ENCODE measurements around the gene DUSP7. TPM values are rescaled to one million over a fixed set of nuclear protein-coding genes. Genes with fewer than 3 reads are reported as not detected.

Gene DUSP7
- total and polyA plus RNA-seq, 10 donors = 5.4 to 68.6 (median 36.2) TPM

DNA sequence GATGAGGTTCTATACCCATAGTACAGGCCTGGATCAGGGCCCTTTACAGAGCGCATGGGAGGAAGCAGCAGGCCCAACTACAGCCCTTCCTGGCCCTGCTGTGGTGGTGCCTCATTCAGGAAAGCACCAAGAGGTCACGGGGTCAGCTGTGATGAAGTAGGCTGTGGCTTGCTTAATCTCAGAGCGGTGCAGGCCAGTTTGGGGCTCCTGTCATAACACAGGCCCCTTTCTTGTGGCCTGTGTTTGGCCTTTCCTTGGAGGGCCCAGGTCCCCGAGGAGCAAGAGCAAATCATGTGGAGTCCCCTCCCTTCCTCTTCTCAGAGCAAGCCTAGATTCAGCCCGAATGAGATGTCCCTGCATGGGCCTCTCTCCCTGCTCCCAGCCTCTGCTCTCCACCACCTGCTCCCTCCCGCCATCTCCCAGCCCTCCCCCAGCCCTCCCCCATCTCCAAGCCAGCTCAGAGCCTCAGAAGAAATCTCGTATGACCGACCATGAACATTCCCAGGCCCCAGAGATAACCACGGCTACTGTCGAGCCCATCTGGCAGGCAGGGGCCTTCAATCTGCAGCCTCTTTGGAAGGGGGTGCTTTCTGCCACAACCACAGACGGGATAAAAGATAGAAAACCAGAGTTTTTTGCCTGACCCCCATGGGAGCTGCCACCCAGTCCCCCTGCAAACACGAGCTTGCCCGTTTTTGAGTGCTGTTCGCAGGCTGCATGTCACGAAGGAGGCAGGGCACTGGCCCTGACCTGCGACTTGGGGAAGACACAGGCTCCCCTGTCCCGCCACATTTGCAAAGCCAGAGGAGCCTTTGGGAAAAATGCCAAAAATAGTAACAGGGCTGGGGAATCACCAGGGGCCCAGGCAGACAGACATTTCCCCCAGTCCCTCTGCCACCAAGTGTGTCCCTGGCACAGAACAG is 32.3 kb upstream of the DUSP7 start:
- peaks cover 0 to 37% (median 25%) of the 10 kb centered on the region in 6 donors for H3K4me1 ChIP-seq
- intact Hi-C loops (cut with DNase I; ENCODE audit: low total_unique reads) = no loop called here
- no peak overlapping the region for H3K4me3 ChIP-seq
- WGBS, 5 donors = 73 to 79% (median 75%) methylated on average over 16 to 17 of the region's 17 CpGs
- H3K27me3 ChIP-seq (replicated peaks in 1 of 7) = no peaks in the 10 kb centered on the region
- H3K36me3 ChIP-seq = peaks cover 0 to 9% (median 0%) of the 10 kb centered on the region in 6 donors
- peak; percentile 81 for DNase-seq
- peak overlapping the region in 7 of 8 donors; percentile 29 to 59 (median 56) for H3K27ac ChIP-seq
- TF ChIP-seq POLR2A (IDR thresholded peaks at IDR 0.05) (no peak), POLR2AphosphoS5 (IDR thresholded peaks at IDR 0.05) (peak in 2 of 3 donors; percentile 47 to 57)
- H3K9me3 ChIP-seq = no peaks in the 10 kb centered on the region

DNA sequence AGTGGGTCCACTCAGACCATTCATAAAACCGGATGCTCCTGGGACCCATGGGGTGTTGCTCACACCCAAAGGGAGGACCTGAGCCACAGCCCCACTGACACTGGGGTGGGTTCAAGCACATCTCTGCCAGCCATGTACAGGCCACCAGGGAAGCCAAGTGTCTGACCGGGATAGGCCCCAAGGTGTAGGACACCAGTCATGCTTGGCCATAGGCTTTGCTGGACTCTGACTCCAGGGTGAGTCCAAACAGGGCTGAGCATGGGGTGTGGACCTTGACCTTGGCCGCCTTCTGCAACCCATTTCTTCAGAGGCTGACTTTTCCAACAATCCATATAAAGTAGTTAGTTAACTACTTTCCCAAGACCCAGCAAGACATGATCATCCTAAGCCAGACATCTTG is 31.4 kb upstream of the DUSP7 start:
- WGBS, 5 donors = 92 to 98% (median 96%) methylated on average over 3 of the region's 3 CpGs
- TF ChIP-seq POLR2A (IDR thresholded peaks at IDR 0.05) = no peak
- TF ChIP-seq CTCF (IDR thresholded peaks at IDR 0.05 in 8 of 11, conservative IDR thresholded peaks at IDR 0.05 in 3 of 11) = no peak
- TF ChIP-seq POLR2AphosphoS5 (IDR thresholded peaks at IDR 0.05) = no peak
- Histone ChIP-seq H3K27me3 (replicated peaks in 1 of 7) (no peaks in the 10 kb centered on the region), H3K4me1 (peaks cover 0 to 37% (median 25%) of the 10 kb centered on the region in 6 donors), H3K9me3 (no peaks in the 10 kb centered on the region), H3K4me3 (no peak overlapping the region), H3K36me3 (no peaks in the 10 kb centered on the region), H3K27ac (peak overlapping the region in 7 of 8 donors; percentile 29 to 59 (median 56))
- DNase-seq = peak; percentile 38
- intact Hi-C loops (cut with DNase I; ENCODE audit: low total_unique reads) = no loop called here

GRCh38 chr3:52086976-52087663 is 30.7 kb upstream of the DUSP7 start:
- H3K27me3 ChIP-seq (replicated peaks in 1 of 7) = no peaks in the 10 kb centered on the region
- no peak for TF ChIP-seq POLR2AphosphoS5 (IDR thresholded peaks at IDR 0.05)
- TF ChIP-seq POLR2A (IDR thresholded peaks at IDR 0.05) = no peak
- TF ChIP-seq CTCF (IDR thresholded peaks at IDR 0.05 in 8 of 11, conservative IDR thresholded peaks at IDR 0.05 in 3 of 11) = no peak
- no peak overlapping the region for H3K4me3 ChIP-seq
- no peaks in the 10 kb centered on the region for H3K9me3 ChIP-seq
- H3K36me3 ChIP-seq = no peaks in the 10 kb centered on the region
- intact Hi-C loops (cut with DNase I; ENCODE audit: low total_unique reads) = no loop called here
- 64 to 71% (median 68%) methylated on average over 8 of the region's 8 CpGs for WGBS, 5 donors
- H3K4me1 ChIP-seq = peaks cover 0 to 37% (median 25%) of the 10 kb centered on the region in 6 donors
- H3K27ac ChIP-seq = peak overlapping the region in 6 of 8 donors; percentile 0 to 59 (median 42)
- peak; percentile 58 for DNase-seq

GRCh38 chr3:52086461-52086860 is 30.1 kb upstream of the DUSP7 start:
- no peaks in the 10 kb centered on the region for H3K27me3 ChIP-seq (replicated peaks in 1 of 7)
- DNase-seq = peak; percentile 38
- no peak for TF ChIP-seq CTCF (IDR thresholded peaks at IDR 0.05 in 8 of 11, conservative IDR thresholded peaks at IDR 0.05 in 3 of 11)
- no peak for TF ChIP-seq POLR2AphosphoS5 (IDR thresholded peaks at IDR 0.05)
- no peak for TF ChIP-seq POLR2A (IDR thresholded peaks at IDR 0.05)
- H3K4me1 ChIP-seq = peaks cover 0 to 39% (median 25%) of the 10 kb centered on the region in 6 donors
- H3K36me3 ChIP-seq = no peaks in the 10 kb centered on the region
- H3K27ac ChIP-seq = peak overlapping the region in 2 of 8 donors; percentile 0 to 27
- no peaks in the 10 kb centered on the region for H3K9me3 ChIP-seq
- no peak overlapping the region for H3K4me3 ChIP-seq
- intact Hi-C loops (cut with DNase I; ENCODE audit: low total_unique reads) = no loop called here
- WGBS, 5 donors = 84 to 93% (median 89%) methylated on average over 5 to 6 of the region's 6 CpGs

Measured in spleen (tissue), 11 donors.